Central memory CD8-positive, alpha-beta T cell (primary cell): ENCODE results near the gene RANBP2.
"Not testable (repeated sequence)": the region's sequence is repeated elsewhere in the genome, so short reads cannot be mapped to it uniquely, and the experiment has no call there.

Experiments
- ATAC-seq: fragments of 150-1000 bp; cut with Tn5 transposase; replicated peaks from 2 replicates; pipeline ENCODE4 v1.10.0; 2022; ENCODE audit warnings: mild to moderate bottlenecking, moderate FRiP score, moderate number of reproducible peaks; ENCODE audit not compliant: poor library complexity, severe bottlenecking; ENCODE audit errors: extremely low read depth
- DNase-seq, 2 donors: peaks; one replicate each; pipeline ENCODE4 v3.0.0; 2021; ENCODE audit warnings: low spot score in 2 of 2
- H3K27ac Mint-ChIP-seq: one replicate; pipeline ENCODE4 v1.8.0; 2022; ENCODE audit warnings: low read depth, mild to moderate bottlenecking, moderate library complexity, mixed read lengths
- H3K27me3 Mint-ChIP-seq: one replicate; pipeline ENCODE4 v1.8.0; 2022; ENCODE audit warnings: mixed read lengths
- H3K36me3 Mint-ChIP-seq: one replicate; pipeline ENCODE4 v1.8.0; 2022; ENCODE audit warnings: mild to moderate bottlenecking, moderate library complexity, mixed read lengths; ENCODE audit not compliant: insufficient read depth
- H3K4me1 Mint-ChIP-seq: one replicate; pipeline ENCODE4 v1.8.0; 2022; ENCODE audit warnings: mixed read lengths
- H3K4me3 Mint-ChIP-seq: one replicate; pipeline ENCODE4 v1.8.0; 2022; ENCODE audit warnings: mild to moderate bottlenecking, moderate library complexity, mixed read lengths
- H3K9me3 Mint-ChIP-seq: one replicate; pipeline ENCODE4 v1.8.0; 2022; ENCODE audit warnings: mixed read lengths

RANBP2 gene

DNA sequence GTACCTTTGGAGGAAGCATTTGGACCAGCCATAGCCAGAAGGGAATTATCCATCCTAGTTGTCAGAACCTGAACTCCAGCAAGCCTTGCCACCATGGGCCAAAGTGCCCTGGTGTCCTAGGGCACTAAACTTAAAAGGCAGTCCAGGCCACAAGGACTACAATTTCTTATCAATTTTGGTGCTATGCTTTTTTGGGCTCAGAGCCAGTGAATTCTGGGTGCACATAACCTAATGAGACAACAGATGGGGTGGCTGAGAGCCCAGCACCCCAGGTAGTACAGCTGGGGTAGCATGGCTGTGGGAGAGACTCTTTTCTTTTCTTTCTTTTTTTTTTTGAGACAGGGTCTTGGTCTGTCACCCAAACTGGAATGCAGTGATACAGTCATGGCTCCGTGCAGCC is 14.4 kb upstream of the RANBP2 start:
- ATAC-seq (no peak), DNase-seq (no peak)
- Mint-ChIP-seq H3K4me3 (no peak overlapping the region), H3K27ac (no peak overlapping the region), H3K9me3 (no peaks in the 10 kb centered on the region), H3K4me1 (no peaks in the 10 kb centered on the region), H3K27me3 (peaks cover 11% of the 10 kb centered on the region), H3K36me3 (no peaks in the 10 kb centered on the region)

DNA sequence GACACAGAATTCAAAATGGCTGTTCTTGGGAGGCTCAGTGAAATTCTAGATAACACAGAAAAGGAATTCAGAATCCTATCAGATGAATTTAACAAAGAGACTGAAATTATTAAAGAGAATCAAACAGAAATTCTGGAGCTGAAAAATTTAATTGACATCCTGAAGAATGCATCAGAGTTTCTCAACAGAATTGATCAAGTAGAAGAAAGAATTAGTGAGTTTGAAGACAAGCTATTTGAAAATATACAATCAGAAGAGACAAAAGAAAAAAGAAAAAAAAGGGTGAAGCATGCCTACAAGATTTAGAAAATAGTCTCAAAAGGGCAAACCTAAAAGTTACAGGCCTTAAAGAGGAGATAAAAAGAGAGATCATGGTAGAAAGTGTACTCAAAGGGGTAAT is 12.0 kb upstream of the RANBP2 start:
- ATAC-seq (no peak), DNase-seq (no peak)
- H3K4me3 Mint-ChIP-seq: no peak overlapping the region
- H3K9me3 Mint-ChIP-seq: no peaks in the 10 kb centered on the region
- H3K4me1 Mint-ChIP-seq: no peaks in the 10 kb centered on the region
- H3K27ac Mint-ChIP-seq: no peak overlapping the region
- H3K27me3 Mint-ChIP-seq: peaks cover 11% of the 10 kb centered on the region
- peaks cover 1% of the 10 kb centered on the region for H3K36me3 Mint-ChIP-seq

DNA sequence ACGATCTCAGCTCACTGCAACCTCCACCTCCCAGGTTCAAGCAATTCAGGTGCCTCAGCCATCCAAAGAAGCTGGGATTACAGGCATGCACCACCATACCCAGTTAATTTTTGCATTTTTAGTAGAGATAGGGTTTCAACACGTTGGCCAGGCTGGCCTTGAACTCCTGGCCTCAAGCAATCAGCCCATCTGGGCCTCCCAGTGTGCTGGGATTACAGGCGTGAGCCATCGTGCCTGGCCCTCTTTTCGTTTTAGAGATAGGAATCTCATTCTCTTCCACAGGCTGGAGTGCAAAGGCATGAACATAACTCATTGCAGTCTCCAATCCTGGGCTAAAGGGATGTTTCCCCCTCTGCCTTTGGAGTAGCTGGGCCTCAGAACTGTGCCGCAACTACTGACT is 2.3 kb upstream of the RANBP2 start:
- not testable (repeated sequence) for H3K9me3 Mint-ChIP-seq, H3K27ac Mint-ChIP-seq, ATAC-seq, H3K4me1 Mint-ChIP-seq, H3K4me3 Mint-ChIP-seq, H3K27me3 Mint-ChIP-seq, DNase-seq
- H3K36me3 Mint-ChIP-seq: peaks cover 17% of the 10 kb centered on the region

DNA sequence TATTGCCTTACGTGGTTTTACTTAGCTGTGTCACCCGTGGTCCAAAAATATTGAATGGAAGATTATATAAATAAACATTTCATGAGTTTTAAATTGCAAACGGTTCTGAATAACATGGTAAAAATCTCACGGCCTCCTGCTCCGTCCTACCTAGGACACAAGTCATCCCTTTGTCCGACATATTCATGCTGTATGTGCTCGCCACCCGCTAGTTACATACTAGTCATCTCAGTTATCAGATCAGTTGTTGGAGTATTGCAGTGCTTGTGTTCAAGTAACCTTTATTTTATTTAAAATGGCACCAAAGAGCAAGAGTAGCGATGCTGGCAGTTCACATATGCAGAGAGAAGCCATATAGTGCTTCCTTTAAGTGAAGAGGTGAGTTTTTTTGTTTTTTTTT is 6.8 kb downstream of the RANBP2 start:
- Mint-ChIP-seq H3K4me1 (peaks cover 31% of the 10 kb centered on the region), H3K36me3 (peaks cover 11% of the 10 kb centered on the region), H3K27ac (peak overlapping the region; percentile 49)
- not testable (repeated sequence) for DNase-seq, H3K9me3 Mint-ChIP-seq, H3K27me3 Mint-ChIP-seq, H3K4me3 Mint-ChIP-seq, ATAC-seq

DNA sequence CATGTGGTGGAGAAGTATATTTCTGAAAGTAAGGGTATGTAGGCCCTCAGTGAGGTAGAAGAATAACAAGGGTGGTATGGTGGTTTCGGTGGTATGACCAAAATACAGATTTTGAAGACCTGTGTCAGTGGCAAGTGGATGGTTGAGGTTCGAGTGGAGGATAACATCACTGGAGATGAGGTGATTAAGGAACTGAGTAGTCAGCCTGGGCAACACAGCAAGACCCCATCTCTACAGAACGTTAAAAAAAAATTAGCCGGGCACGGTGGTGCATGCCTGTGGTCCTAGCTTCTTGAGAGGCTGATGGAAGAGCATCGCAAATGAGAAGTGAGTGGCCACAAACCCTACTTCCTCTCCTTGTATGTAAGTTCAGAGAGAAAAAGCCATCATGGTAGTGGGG is 15.4 kb downstream of the RANBP2 start:
- H3K27me3 Mint-ChIP-seq, DNase-seq, ATAC-seq, H3K9me3 Mint-ChIP-seq: not testable (repeated sequence)
- H3K27ac Mint-ChIP-seq: peak overlapping the region; percentile 56
- H3K4me1 Mint-ChIP-seq: peaks cover 11% of the 10 kb centered on the region
- peaks cover 62% of the 10 kb centered on the region for H3K36me3 Mint-ChIP-seq
- H3K4me3 Mint-ChIP-seq: peak overlapping the region; percentile 3

DNA sequence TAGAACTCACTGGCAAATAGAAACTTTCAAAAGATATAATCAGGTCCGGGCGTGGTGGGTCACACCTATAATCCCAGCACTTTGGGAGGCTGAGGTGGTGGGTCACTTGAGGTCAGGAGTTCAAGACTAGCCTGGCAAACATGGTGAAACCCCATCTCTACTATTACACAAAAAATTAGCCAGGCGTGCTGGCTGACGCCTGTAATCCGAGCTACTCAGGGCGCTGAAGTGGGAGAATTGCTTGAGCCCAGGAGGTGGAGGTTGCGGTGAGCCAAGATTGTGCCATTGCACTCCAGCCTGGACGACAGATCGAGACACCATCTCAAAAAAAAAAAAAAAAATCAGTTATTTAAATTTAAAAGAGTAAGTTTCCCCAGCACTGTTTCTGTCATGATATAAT is 38.7 kb downstream of the RANBP2 start:
- not testable (repeated sequence) for DNase-seq, ATAC-seq, H3K4me1 Mint-ChIP-seq, H3K9me3 Mint-ChIP-seq, H3K27me3 Mint-ChIP-seq, H3K4me3 Mint-ChIP-seq
- Mint-ChIP-seq H3K36me3 (peaks cover 48% of the 10 kb centered on the region), H3K27ac (peak overlapping the region; percentile 1)

DNA sequence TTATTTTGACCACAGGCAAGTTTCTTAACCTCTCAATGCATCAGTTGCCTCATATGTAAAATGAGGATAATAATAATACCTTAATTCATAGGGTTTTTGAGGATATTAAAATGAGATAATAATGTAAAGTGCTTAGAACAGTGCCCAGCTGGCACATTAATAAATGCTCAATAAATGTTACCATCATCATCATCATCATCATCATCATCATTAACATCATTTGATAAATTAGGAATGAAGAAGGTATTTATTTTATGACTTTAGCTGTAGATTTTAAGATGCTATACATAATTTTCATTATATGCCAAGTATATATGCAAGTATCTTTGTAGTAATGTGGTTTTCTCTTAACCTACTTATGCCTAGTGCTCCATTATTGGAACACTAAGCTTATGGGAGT is 43.3 kb downstream of the RANBP2 start:
- not testable (repeated sequence) for DNase-seq, H3K27ac Mint-ChIP-seq, ATAC-seq, H3K9me3 Mint-ChIP-seq, H3K27me3 Mint-ChIP-seq, H3K4me3 Mint-ChIP-seq
- Mint-ChIP-seq H3K36me3 (peaks cover 51% of the 10 kb centered on the region), H3K4me1 (peaks cover 10% of the 10 kb centered on the region)

DNA sequence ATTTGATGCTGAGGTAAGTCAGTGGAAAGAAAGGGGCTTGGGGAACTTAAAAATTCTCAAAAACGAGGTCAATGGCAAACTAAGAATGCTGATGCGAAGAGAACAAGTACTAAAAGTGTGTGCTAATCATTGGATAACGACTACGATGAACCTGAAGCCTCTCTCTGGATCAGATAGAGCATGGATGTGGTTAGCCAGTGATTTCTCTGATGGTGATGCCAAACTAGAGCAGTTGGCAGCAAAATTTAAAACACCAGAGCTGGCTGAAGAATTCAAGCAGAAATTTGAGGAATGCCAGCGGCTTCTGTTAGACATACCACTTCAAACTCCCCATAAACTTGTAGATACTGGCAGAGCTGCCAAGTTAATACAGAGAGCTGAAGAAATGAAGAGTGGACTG is 47.4 kb downstream of the RANBP2 start:
- Mint-ChIP-seq H3K36me3 (peaks cover 49% of the 10 kb centered on the region), H3K4me1 (peaks cover 12% of the 10 kb centered on the region), H3K27ac (peak overlapping the region; percentile 32)
- not testable (repeated sequence) for H3K4me3 Mint-ChIP-seq, DNase-seq, ATAC-seq, H3K27me3 Mint-ChIP-seq, H3K9me3 Mint-ChIP-seq

DNA sequence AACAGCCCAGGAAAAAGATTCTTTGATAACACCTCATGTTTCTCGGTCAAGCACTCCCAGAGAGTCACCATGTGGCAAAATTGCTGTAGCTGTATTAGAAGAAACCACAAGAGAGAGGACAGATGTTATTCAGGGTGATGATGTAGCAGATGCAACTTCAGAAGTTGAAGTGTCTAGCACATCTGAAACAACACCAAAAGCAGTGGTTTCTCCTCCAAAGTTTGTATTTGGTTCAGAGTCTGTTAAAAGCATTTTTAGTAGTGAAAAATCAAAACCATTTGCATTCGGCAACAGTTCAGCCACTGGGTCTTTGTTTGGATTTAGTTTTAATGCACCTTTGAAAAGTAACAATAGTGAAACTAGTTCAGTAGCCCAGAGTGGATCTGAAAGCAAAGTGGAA is 48.6 kb downstream of the RANBP2 start:
- H3K9me3 Mint-ChIP-seq, ATAC-seq, DNase-seq, H3K27me3 Mint-ChIP-seq, H3K4me3 Mint-ChIP-seq: not testable (repeated sequence)
- H3K27ac Mint-ChIP-seq: peak overlapping the region; percentile 10
- peaks cover 57% of the 10 kb centered on the region for H3K36me3 Mint-ChIP-seq
- H3K4me1 Mint-ChIP-seq: peaks cover 12% of the 10 kb centered on the region

DNA sequence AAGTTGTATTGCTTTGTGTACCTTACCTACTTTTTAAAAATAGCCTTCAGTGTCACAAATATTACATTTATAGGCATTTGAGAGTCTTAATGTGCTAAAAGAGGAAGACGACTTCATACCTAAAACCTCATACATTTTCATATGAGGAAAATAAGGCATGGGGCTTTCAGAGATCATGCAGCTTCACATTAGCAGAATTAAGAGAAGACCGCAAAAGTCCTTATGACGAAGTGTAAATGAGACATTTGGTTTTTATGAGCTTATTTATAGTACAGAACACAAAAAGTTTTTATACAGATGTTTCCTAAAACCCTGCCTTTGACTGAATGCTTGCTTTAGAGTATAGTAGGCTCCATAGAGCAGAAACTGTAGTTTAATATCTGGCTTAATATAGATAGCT is 57.2 kb downstream of the RANBP2 start:
- ATAC-seq: no peak
- H3K9me3 Mint-ChIP-seq: no peaks in the 10 kb centered on the region
- no peaks in the 10 kb centered on the region for H3K27me3 Mint-ChIP-seq
- H3K4me3 Mint-ChIP-seq: no peak overlapping the region
- peaks cover 74% of the 10 kb centered on the region for H3K36me3 Mint-ChIP-seq
- DNase-seq: no peak
- H3K4me1 Mint-ChIP-seq: no peaks in the 10 kb centered on the region
- peak overlapping the region; percentile 79 for H3K27ac Mint-ChIP-seq

DNA sequence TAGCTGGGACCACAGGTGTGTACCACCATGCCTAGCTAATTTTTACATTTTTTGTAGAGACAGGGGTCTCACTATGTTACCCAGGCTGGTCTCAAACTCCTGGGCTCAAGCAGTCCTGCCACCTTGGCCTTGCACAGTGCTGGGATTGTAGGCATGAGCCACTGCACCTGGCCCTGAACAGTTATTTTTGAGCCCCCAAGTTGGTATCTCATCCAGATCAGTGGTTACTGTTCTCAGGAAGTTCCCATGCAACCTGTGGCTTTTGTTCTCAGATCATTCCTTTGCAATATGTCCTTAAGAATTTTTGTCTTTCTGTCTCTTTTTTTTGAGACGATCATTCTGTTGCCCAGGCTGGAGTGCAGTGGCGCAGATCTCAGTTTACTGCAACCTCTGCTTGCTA is 59.6 kb downstream of the RANBP2 start:
- Mint-ChIP-seq H3K4me3 (no peak overlapping the region), H3K27ac (no peak overlapping the region), H3K4me1 (no peaks in the 10 kb centered on the region), H3K27me3 (no peaks in the 10 kb centered on the region), H3K9me3 (no peaks in the 10 kb centered on the region), H3K36me3 (peaks cover 71% of the 10 kb centered on the region)
- DNase-seq: no peak
- no peak for ATAC-seq

DNA sequence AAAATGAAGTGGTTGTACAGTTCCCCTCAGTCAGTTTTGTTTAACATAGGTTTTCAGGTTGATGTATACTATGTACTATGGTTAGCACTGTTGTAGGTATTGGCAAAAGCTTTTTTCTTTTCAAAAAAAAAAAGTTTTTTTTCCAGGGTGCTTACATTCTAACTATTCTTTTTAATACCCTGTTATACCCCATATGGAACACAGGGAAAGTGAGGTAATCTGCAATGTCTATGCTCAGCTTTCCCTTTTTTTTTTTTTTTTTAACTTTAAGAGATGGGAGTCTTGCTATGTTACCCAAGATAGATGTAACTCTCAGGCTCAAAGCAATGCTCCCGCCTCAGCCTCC is 66.7 kb downstream of the RANBP2 start:
- Mint-ChIP-seq H3K9me3 (no peaks in the 10 kb centered on the region), H3K4me1 (peaks cover 14% of the 10 kb centered on the region), H3K27me3 (no peaks in the 10 kb centered on the region), H3K27ac (peak overlapping the region; percentile 97), H3K4me3 (peak overlapping the region; percentile 97), H3K36me3 (peaks cover 36% of the 10 kb centered on the region)
- peak; percentile 1 for ATAC-seq
- DNase-seq: no peak

DNA sequence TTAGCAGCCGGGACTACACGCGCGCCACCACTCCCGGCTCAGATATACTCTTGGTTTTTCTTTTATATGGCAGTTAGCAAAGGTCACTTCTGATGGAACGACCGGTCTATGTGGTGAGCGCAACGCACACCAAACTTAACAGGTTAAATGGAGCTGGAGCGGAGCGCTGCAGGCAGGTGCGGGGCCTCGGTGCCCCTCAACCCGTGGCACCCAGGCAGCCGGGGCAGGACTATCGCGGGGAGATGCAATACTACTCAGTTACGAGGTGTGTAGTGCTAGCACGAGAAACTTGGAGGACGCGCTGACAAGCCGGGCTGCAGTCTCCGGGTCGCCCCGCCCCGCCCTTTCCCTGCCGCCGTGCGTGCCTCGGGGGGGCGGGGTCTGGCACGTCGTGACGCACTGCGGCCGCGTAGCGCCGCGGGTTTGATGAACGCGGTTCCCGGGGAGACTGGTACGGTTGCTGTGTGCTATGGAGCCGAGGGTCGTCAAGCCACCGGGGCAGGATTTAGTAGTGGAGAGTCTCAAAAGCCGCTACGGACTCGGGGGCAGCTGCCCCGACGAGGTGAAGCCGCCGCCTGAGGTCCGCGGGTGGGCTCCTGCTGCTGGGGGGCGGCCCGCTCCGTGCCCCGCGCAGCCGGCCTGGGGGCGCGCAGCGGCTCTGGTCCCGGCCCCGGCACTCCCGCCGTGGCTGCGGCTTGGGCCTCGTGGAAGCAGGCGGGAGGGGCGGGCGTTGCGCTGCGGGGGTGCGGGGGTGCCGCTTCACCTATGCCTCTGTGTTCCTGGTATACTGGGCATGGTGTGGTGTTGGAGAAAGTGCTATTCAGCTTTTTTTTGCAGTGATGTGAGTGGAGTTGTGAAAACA is 67.3 kb downstream of the RANBP2 start, which contains the start of gene CCDC138:
CCDC138 (plus strand) TSS at position 418 of the 862 bp plus-strand sequence; CDS start at position 470, 52 bp downstream.
- DNase-seq (peak; percentile 86 to 87), ATAC-seq (peak; percentile 97)
- Mint-ChIP-seq H3K4me3 (peak within 1 kb of the TSS; percentile 97), H3K27me3 (no peaks in the 10 kb centered on the region), H3K27ac (peak within 1 kb of the TSS; percentile 97), H3K9me3 (no peaks in the 10 kb centered on the region), H3K36me3 (peaks cover 34% of the 10 kb centered on the region), H3K4me1 (peaks cover 14% of the 10 kb centered on the region)
